DOHH2 (cell line): ENCODE results near the gene SOBP.

Experiments used
- H3F3A ChIP-seq: fragments of 200-600 bp; sonication (generic), shearing (Covaris generic); 2 replicates; pipeline ENCODE4 v1.6.0; 2016; ENCODE audit warnings: antibody characterized with exemption, mild to moderate bottlenecking; ENCODE audit not compliant: control insufficient read depth, insufficient read depth
- H3K27ac ChIP-seq: fragments of 200-600 bp; sonication (generic); 2 replicates; pipeline ENCODE4 v1.5.1; 2014; ENCODE audit warnings: low read depth, mild to moderate bottlenecking, low read length, moderate library complexity
- H3K27me3 ChIP-seq: fragments of 200-600 bp; sonication (generic); 2 replicates; pipeline ENCODE4 v1.6.1; 2014; ENCODE audit warnings: mild to moderate bottlenecking, low read length, mixed read lengths; ENCODE audit not compliant: control insufficient read depth
- H3K36me3 ChIP-seq: fragments of 200-600 bp; sonication (generic); 2 replicates; pipeline ENCODE4 v1.6.1; 2014; ENCODE audit warnings: mild to moderate bottlenecking, low read length, moderate library complexity, mixed read lengths; ENCODE audit not compliant: control insufficient read depth
- H3K4me1 ChIP-seq: fragments of 200-600 bp; sonication (generic); 2 replicates; pipeline ENCODE4 v1.6.1; 2014; ENCODE audit warnings: mild to moderate bottlenecking, low read length, mixed read lengths; ENCODE audit not compliant: control insufficient read depth
- H3K4me2 ChIP-seq: fragments of 200-600 bp; sonication (generic); 2 replicates; pipeline ENCODE4 v1.6.0; 2014; ENCODE audit warnings: mild to moderate bottlenecking, low read length, moderate library complexity
- H3K4me3 ChIP-seq: fragments of 200-600 bp; sonication (generic); 2 replicates; pipeline ENCODE4 v1.5.1; 2014; ENCODE audit warnings: mild to moderate bottlenecking, low read length, mixed read lengths
- H3K79me2 ChIP-seq: fragments of 200-600 bp; sonication (generic); 2 replicates; pipeline ENCODE4 v1.6.1; 2014; ENCODE audit warnings: mild to moderate bottlenecking, low read length, mixed read lengths; ENCODE audit not compliant: control insufficient read depth
- H3K9me2 ChIP-seq: fragments of 200-600 bp; sonication (generic); replicated peaks from 2 replicates; pipeline ENCODE4 v1.6.1; 2014; ENCODE audit warnings: mild to moderate bottlenecking, low read length, mixed read lengths; ENCODE audit not compliant: control insufficient read depth
- H3K9me3 ChIP-seq: fragments of 200-600 bp; sonication (generic); 2 replicates; pipeline ENCODE4 v1.6.1; 2014; ENCODE audit warnings: antibody characterized with exemption, low read length, mixed read lengths; ENCODE audit not compliant: control insufficient read depth, insufficient read depth
- H4K20me1 ChIP-seq: fragments of 200-600 bp; sonication (generic); 2 replicates; pipeline ENCODE4 v1.6.0; 2014; ENCODE audit warnings: low read depth, mild to moderate bottlenecking, antibody characterized with exemption, low read length, moderate library complexity; ENCODE audit not compliant: control insufficient read depth, insufficient read depth
- EZH2phosphoT487 ChIP-seq: fragments of 200-600 bp; sonication (generic); IDR thresholded peaks from 2 replicates; pipeline ENCODE4 v1.6.1; 2017; ENCODE audit warnings: borderline replicate concordance, mild to moderate bottlenecking, antibody characterized with exemption, low read length, moderate library complexity, mixed read lengths
- TF ChIP-seq, protein P1 (sequence below): fragments of 200-600 bp; sonication (generic); IDR thresholded peaks from one replicate; pipeline ENCODE4 v1.5.1; 2014; ENCODE audit warnings: antibody characterized with exemption, mild to moderate bottlenecking, low read depth, low read length; ENCODE audit not compliant: poor library complexity, severe bottlenecking

Gene SOBP

DNA sequence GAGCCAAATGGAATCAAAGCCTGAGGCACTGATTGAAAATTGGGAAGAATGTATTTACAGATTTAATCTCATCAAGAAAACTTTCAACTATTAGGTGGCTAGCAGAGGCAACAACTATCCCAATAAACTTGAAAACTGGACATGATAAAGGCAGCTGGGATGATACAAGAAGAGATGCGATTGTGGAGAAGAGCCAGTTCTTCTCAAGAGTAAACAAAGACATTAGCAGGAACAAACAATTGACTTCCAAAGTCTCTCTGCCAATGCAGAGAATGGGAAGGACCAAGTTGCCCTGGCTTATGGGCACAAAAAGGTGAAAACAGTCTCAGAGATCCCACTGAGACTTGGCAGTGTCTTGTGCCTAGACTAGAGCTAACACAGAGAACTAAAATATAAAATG is 132.4 kb downstream of the SOBP start:
- H4K20me1 ChIP-seq, result no peaks in the 10 kb centered on the region
- peaks cover 60% of the 10 kb centered on the region for H3K4me1 ChIP-seq
- H3K27me3 ChIP-seq, result no peaks in the 10 kb centered on the region
- H3K79me2 ChIP-seq, result no peaks in the 10 kb centered on the region
- no peaks in the 10 kb centered on the region for H3K9me2 ChIP-seq
- H3K4me2 ChIP-seq, result no peak overlapping the region
- H3K36me3 ChIP-seq, result peaks cover 7% of the 10 kb centered on the region
- no peak overlapping the region for H3K4me3 ChIP-seq
- H3F3A ChIP-seq, result peaks cover 6% of the 10 kb centered on the region
- TF ChIP-seq EZH2phosphoT487, result no peak
- TF ChIP-seq, protein P1, sequence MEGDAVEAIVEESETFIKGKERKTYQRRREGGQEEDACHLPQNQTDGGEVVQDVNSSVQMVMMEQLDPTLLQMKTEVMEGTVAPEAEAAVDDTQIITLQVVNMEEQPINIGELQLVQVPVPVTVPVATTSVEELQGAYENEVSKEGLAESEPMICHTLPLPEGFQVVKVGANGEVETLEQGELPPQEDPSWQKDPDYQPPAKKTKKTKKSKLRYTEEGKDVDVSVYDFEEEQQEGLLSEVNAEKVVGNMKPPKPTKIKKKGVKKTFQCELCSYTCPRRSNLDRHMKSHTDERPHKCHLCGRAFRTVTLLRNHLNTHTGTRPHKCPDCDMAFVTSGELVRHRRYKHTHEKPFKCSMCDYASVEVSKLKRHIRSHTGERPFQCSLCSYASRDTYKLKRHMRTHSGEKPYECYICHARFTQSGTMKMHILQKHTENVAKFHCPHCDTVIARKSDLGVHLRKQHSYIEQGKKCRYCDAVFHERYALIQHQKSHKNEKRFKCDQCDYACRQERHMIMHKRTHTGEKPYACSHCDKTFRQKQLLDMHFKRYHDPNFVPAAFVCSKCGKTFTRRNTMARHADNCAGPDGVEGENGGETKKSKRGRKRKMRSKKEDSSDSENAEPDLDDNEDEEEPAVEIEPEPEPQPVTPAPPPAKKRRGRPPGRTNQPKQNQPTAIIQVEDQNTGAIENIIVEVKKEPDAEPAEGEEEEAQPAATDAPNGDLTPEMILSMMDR, result no peak
- no peaks in the 10 kb centered on the region for H3K9me3 ChIP-seq
- no peak overlapping the region for H3K27ac ChIP-seq

- Histone ChIP-seq H3K27ac (no peak overlapping the region), H3K9me2 (no peaks in the 10 kb centered on the region), H3K79me2 (no peaks in the 10 kb centered on the region), H3K9me3 (no peaks in the 10 kb centered on the region), H3K4me3 (no peak overlapping the region), H3K27me3 (no peaks in the 10 kb centered on the region), H3K4me2 (no peak overlapping the region), H3F3A (no peaks in the 10 kb centered on the region), H3K36me3 (peaks cover 4% of the 10 kb centered on the region; the same call in 1 of the 2 replicates), H3K4me1 (peaks cover 42% of the 10 kb centered on the region), H4K20me1 (no peaks in the 10 kb centered on the region)
- TF ChIP-seq, protein P1, result no peak
- no peak for TF ChIP-seq EZH2phosphoT487
Measured at GRCh38 chr6:107624050-107624449, 134.1 kb downstream of the SOBP start.

GRCh38 chr6:107624541-107624940 is 134.6 kb downstream of the SOBP start:
- Histone ChIP-seq H3K4me1 (peaks cover 37% of the 10 kb centered on the region), H3K36me3 (peaks cover 4% of the 10 kb centered on the region; the same call in 1 of the 2 replicates), H3K4me2 (no peak overlapping the region), H3K9me3 (no peaks in the 10 kb centered on the region), H3F3A (no peaks in the 10 kb centered on the region), H3K79me2 (no peaks in the 10 kb centered on the region), H3K27me3 (no peaks in the 10 kb centered on the region), H3K9me2 (no peaks in the 10 kb centered on the region), H3K27ac (no peak overlapping the region), H4K20me1 (no peaks in the 10 kb centered on the region), H3K4me3 (no peak overlapping the region)
- TF ChIP-seq EZH2phosphoT487, result no peak
- TF ChIP-seq, protein P1, result no peak

- Histone ChIP-seq H3K27me3 (no peaks in the 10 kb centered on the region), H3K4me1 (peaks cover 30% of the 10 kb centered on the region), H3K27ac (no peak overlapping the region), H3F3A (no peaks in the 10 kb centered on the region), H4K20me1 (no peaks in the 10 kb centered on the region), H3K79me2 (no peaks in the 10 kb centered on the region), H3K36me3 (peaks cover 4% of the 10 kb centered on the region; the same call in 1 of the 2 replicates), H3K9me2 (no peaks in the 10 kb centered on the region), H3K9me3 (no peaks in the 10 kb centered on the region), H3K4me2 (no peak overlapping the region), H3K4me3 (no peak overlapping the region)
- no peak for TF ChIP-seq EZH2phosphoT487
- TF ChIP-seq, protein P1, result no peak
Measured at GRCh38 chr6:107625264-107625663, 135.3 kb downstream of the SOBP start.
